ENCODE measurements around the gene NDE1. TPM values are rescaled to one million over a fixed set of nuclear protein-coding genes. Genes with fewer than 3 reads are reported as not detected.
A peak's percentile ranks its signal among the peaks of the same experiment; 100 is the strongest.

The NDE1 gene
- polyA plus RNA-seq, 1 donor (not counting 4 experiments of a cell fraction or from before 2014, with no cell fraction given): 37.8 TPM

DNA sequence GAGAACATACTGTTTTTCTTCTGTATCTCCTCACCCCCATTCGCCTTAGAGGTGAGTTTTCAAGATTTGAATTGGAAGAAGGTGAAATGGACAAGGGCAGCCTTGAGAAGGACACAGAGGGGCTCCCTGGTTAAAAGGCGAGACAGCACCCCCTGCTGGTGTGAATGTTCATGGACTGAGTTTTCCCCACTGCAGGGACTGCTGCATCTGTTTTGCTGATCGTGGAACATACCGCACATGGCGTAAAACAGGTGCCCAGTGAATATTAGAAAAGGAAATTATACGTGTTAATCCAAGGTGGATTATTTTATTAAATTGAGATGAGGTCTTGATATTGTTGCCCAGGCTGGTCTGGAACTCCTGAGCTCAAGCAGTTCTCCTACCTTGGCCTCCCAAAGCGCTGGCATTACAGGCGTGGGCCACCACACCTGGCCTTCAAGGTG lies 54.5 kb downstream of the NDE1 start:
- FAIRE-seq (no peak), DNase-seq (ENCODE audit: low read depth, low spot score) (peak; percentile 11)
- TF ChIP-seq EZH2 (IDR thresholded peaks at IDR 0.05; ENCODE audit: low read length): no peak
- TF ChIP-seq, protein P1, sequence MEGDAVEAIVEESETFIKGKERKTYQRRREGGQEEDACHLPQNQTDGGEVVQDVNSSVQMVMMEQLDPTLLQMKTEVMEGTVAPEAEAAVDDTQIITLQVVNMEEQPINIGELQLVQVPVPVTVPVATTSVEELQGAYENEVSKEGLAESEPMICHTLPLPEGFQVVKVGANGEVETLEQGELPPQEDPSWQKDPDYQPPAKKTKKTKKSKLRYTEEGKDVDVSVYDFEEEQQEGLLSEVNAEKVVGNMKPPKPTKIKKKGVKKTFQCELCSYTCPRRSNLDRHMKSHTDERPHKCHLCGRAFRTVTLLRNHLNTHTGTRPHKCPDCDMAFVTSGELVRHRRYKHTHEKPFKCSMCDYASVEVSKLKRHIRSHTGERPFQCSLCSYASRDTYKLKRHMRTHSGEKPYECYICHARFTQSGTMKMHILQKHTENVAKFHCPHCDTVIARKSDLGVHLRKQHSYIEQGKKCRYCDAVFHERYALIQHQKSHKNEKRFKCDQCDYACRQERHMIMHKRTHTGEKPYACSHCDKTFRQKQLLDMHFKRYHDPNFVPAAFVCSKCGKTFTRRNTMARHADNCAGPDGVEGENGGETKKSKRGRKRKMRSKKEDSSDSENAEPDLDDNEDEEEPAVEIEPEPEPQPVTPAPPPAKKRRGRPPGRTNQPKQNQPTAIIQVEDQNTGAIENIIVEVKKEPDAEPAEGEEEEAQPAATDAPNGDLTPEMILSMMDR (optimal IDR thresholded peaks at IDR 0.05 in 1 of 3, IDR thresholded peaks at IDR 0.05 in 1 of 3, conservative IDR thresholded peaks at IDR 0.05 in 1 of 3; ENCODE audit: extremely low read depth in 1 of 3, insufficient read depth in 2 of 3, low read length in 3 of 3): peak; percentile 77 to 90 (median 80)
- Histone ChIP-seq H3K4me1 (ENCODE audit: control insufficient read depth, extremely low read depth, insufficient read depth, low read length) (no peaks in the 10 kb centered on the region), H3K4me3 (ENCODE audit: control insufficient read depth in 2 of 3, extremely low read depth in 1 of 3, insufficient read depth in 2 of 3, low read depth in 1 of 3, low read length in 3 of 3) (no peak overlapping the region), H3K79me2 (ENCODE audit: control insufficient read depth, insufficient read depth, low read length) (no peaks in the 10 kb centered on the region), H2AFZ (ENCODE audit: control insufficient read depth, low read length) (no peak overlapping the region), H3K36me3 (ENCODE audit: control insufficient read depth in 2 of 2, extremely low read depth in 1 of 2, insufficient read depth in 2 of 2, low read length in 2 of 2) (peaks cover 31 to 38% of the 10 kb centered on the region in 2 experiments), H3K9me3 (ENCODE audit: control insufficient read depth, low read depth, low read length) (no peaks in the 10 kb centered on the region), H3K4me2 (ENCODE audit: control insufficient read depth, extremely low read depth, insufficient read depth, low read depth, low read length) (no peak overlapping the region), H3K9me1 (ENCODE audit: control insufficient read depth, extremely low read depth, insufficient read depth, low read length) (no peaks in the 10 kb centered on the region), H3K27ac (ENCODE audit: control insufficient read depth, insufficient read depth, low read length) (no peak overlapping the region), H4K20me1 (ENCODE audit: control insufficient read depth, extremely low read depth, insufficient read depth, low read length) (no peaks in the 10 kb centered on the region), H3K27me3 (ENCODE audit: control insufficient read depth, extremely low read depth, insufficient read depth, low read length) (no peaks in the 10 kb centered on the region), H3K9ac (ENCODE audit: control insufficient read depth, extremely low read depth, insufficient read depth, low read length) (no peak overlapping the region)
- dilution Hi-C loops (cut with MboI; ENCODE audit: extremely low pct_ligation_motif_present, low sequenced_read_pairs): no loop called here

DNA sequence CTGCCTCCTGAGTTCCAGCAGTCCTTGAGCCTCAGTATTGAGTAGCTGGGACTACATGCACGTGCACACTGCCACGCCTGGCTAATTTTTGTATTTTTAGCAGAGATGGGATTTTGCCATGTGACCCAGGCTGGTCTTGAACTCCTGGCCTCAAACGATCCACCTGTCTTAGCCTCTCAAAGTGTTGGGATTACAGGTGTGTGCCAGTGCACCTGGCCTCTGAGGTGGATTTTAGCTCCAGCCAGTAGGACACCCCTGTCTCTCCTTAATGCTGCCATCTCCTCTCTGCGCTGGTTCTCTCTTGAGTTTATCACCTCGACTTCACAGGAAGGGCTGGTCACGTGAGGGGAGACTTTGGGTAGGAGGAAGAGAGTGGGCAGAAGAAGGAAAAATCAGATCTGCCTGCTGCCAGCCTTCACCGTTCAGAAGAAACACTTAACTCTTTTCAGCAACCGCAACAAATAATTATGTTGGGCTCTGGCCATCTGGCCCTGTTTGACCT lies 55.1 kb downstream of the NDE1 start:
- no peaks in the 10 kb centered on the region for H3K4me1 ChIP-seq (ENCODE audit: control insufficient read depth, extremely low read depth, insufficient read depth, low read length)
- no peak for DNase-seq (ENCODE audit: low read depth, low spot score)
- H3K9me1 ChIP-seq (ENCODE audit: control insufficient read depth, extremely low read depth, insufficient read depth, low read length): no peaks in the 10 kb centered on the region
- no peaks in the 10 kb centered on the region for H3K27me3 ChIP-seq (ENCODE audit: control insufficient read depth, extremely low read depth, insufficient read depth, low read length)
- no peak overlapping the region for H3K4me2 ChIP-seq (ENCODE audit: control insufficient read depth, extremely low read depth, insufficient read depth, low read depth, low read length)
- H3K27ac ChIP-seq (ENCODE audit: control insufficient read depth, insufficient read depth, low read length): no peak overlapping the region
- H3K79me2 ChIP-seq (ENCODE audit: control insufficient read depth, insufficient read depth, low read length): no peaks in the 10 kb centered on the region
- TF ChIP-seq, protein P1 (optimal IDR thresholded peaks at IDR 0.05 in 1 of 3, IDR thresholded peaks at IDR 0.05 in 1 of 3, conservative IDR thresholded peaks at IDR 0.05 in 1 of 3; ENCODE audit: extremely low read depth in 1 of 3, insufficient read depth in 2 of 3, low read length in 3 of 3): no peak
- no peak for TF ChIP-seq EZH2 (IDR thresholded peaks at IDR 0.05; ENCODE audit: low read length)
- H3K9me3 ChIP-seq (ENCODE audit: control insufficient read depth, low read depth, low read length): no peaks in the 10 kb centered on the region
- H3K4me3 ChIP-seq (ENCODE audit: control insufficient read depth in 2 of 3, extremely low read depth in 1 of 3, insufficient read depth in 2 of 3, low read depth in 1 of 3, low read length in 3 of 3): no peak overlapping the region
- H2AFZ ChIP-seq (ENCODE audit: control insufficient read depth, low read length): no peak overlapping the region
- H3K9ac ChIP-seq (ENCODE audit: control insufficient read depth, extremely low read depth, insufficient read depth, low read length): no peak overlapping the region
- H3K36me3 ChIP-seq (ENCODE audit: control insufficient read depth in 2 of 2, extremely low read depth in 1 of 2, insufficient read depth in 2 of 2, low read length in 2 of 2): peaks cover 30 to 36% of the 10 kb centered on the region in 2 experiments
- H4K20me1 ChIP-seq (ENCODE audit: control insufficient read depth, extremely low read depth, insufficient read depth, low read length): no peaks in the 10 kb centered on the region
- dilution Hi-C loops (cut with MboI; ENCODE audit: extremely low pct_ligation_motif_present, low sequenced_read_pairs): no loop called here
- FAIRE-seq: no peak

All from keratinocyte (primary cell).